DND-41 (cell line): Measurements from ENCODE around the gene LGALS3BP.

Experiments
- ATAC-seq: fragments of 200-7000 bp; cut with Tn5 transposase; 3 replicates; pipeline ENCODE4 v1.9.1; 2021; ENCODE audit warnings: low read depth; ENCODE audit not compliant: insufficient read depth
- DNase-seq: peaks from one replicate; pipeline ENCODE4 v3.0.0-alpha.2; 2020
- H2AFZ ChIP-seq: 2 replicates; pipeline ENCODE4 v1.6.0; 2012; ENCODE audit warnings: low read depth, low read length
- H3K27ac ChIP-seq: 2 replicates; pipeline ENCODE4 v1.5.1; 2012; ENCODE audit warnings: low read length, inconsistent platforms
- H3K27me3 ChIP-seq: fragments of 200-600 bp; sonication (generic); 2 replicates; pipeline ENCODE4 v1.6.0; 2012; ENCODE audit warnings: low read length, mild to moderate bottlenecking, inconsistent platforms; ENCODE audit not compliant: insufficient read depth, poor library complexity
- H3K36me3 ChIP-seq: 2 replicates; pipeline ENCODE4 v1.5.1; 2012; ENCODE audit warnings: low read length, inconsistent platforms; ENCODE audit not compliant: insufficient read depth
- H3K4me1 ChIP-seq: 2 replicates; pipeline ENCODE4 v1.5.1; 2012; ENCODE audit warnings: mild to moderate bottlenecking, low read length; ENCODE audit not compliant: insufficient read depth
- H3K4me2 ChIP-seq: 2 replicates; pipeline ENCODE4 v1.6.0; 2012; ENCODE audit warnings: mild to moderate bottlenecking, moderate library complexity, low read length, inconsistent platforms; ENCODE audit not compliant: insufficient read depth
- H3K4me3 ChIP-seq, 2 experiments: fragments of 200-600 bp in 1 of 2; shearing (Covaris generic) in 1 of 2; 2 replicates each; pipeline ENCODE4 v1.5.1; 2012 to 2016; ENCODE audit warnings: inconsistent platforms in 2 of 2, low read length in 2 of 2, mild to moderate bottlenecking in 2 of 2, low read depth in 1 of 2, moderate library complexity in 1 of 2
- H3K79me2 ChIP-seq: 2 replicates; pipeline ENCODE4 v1.6.0; 2012; ENCODE audit warnings: low read length, inconsistent platforms; ENCODE audit not compliant: insufficient read depth
- H3K9ac ChIP-seq: 2 replicates; pipeline ENCODE4 v1.6.0; 2012; ENCODE audit warnings: low read depth, mild to moderate bottlenecking, inconsistent platforms, low read length, moderate library complexity
- H3K9me3 ChIP-seq: 2 replicates; pipeline ENCODE4 v1.5.1; 2012; ENCODE audit warnings: low read length, moderate library complexity, mild to moderate bottlenecking, inconsistent platforms; ENCODE audit not compliant: insufficient read depth, severe bottlenecking
- H4K20me1 ChIP-seq: 2 replicates; pipeline ENCODE4 v1.6.0; 2012; ENCODE audit warnings: low read length; ENCODE audit not compliant: insufficient read depth
- CTCF ChIP-seq: IDR thresholded peaks from 2 replicates; pipeline ENCODE4 v1.5.1; 2012; ENCODE audit warnings: borderline replicate concordance, low read length, moderate library complexity, mild to moderate bottlenecking; ENCODE audit not compliant: poor library complexity, severe bottlenecking; ENCODE audit errors: extremely low read depth
- EZH2 ChIP-seq: IDR thresholded peaks from 3 replicates; pipeline ENCODE4 v1.6.1; 2012; ENCODE audit warnings: borderline replicate concordance, low read depth, mild to moderate bottlenecking, moderate library complexity, low read length, inconsistent platforms; ENCODE audit not compliant: severe bottlenecking

Gene LGALS3BP

GRCh38 chr17:79001190-79002020 is 21.7 kb upstream of the LGALS3BP start:
- H4K20me1 ChIP-seq: peaks cover 81% of the 10 kb centered on the region

GRCh38 chr17:79000396-79001189 is 20.9 kb upstream of the LGALS3BP start:
- no peak for TF ChIP-seq CTCF
- TF ChIP-seq EZH2: no peak
- Histone ChIP-seq H3K9ac (no peak overlapping the region), H3K36me3 (peaks cover 76% of the 10 kb centered on the region), H3K27me3 (no peaks in the 10 kb centered on the region), H3K4me2 (no peak overlapping the region), H3K4me3 (no peak overlapping the region), H4K20me1 (peaks cover 80% of the 10 kb centered on the region), H3K4me1 (peaks cover 5% of the 10 kb centered on the region), H2AFZ (no peak overlapping the region), H3K79me2 (peaks cover 73% of the 10 kb centered on the region), H3K27ac (no peak overlapping the region), H3K9me3 (no peaks in the 10 kb centered on the region)
- ATAC-seq: no peak
- no peak for DNase-seq

More at GRCh38 chr17:79001190-79002020, 21.7 kb upstream of the LGALS3BP start:
- DNase-seq (no peak), ATAC-seq (no peak)
- Histone ChIP-seq H3K79me2 (peaks cover 81% of the 10 kb centered on the region), H3K4me2 (no peak overlapping the region), H2AFZ (no peak overlapping the region), H3K27me3 (no peaks in the 10 kb centered on the region), H3K27ac (no peak overlapping the region), H3K9me3 (no peaks in the 10 kb centered on the region), H3K4me3 (no peak overlapping the region), H3K36me3 (peaks cover 68% of the 10 kb centered on the region), H3K4me1 (peaks cover 12% of the 10 kb centered on the region), H3K9ac (no peak overlapping the region)
- TF ChIP-seq CTCF (no peak), EZH2 (no peak)

GRCh38 chr17:78999947-79000395 is 20.2 kb upstream of the LGALS3BP start:
- no peak overlapping the region for H3K4me2 ChIP-seq
- H3K9ac ChIP-seq: no peak overlapping the region
- no peak for TF ChIP-seq EZH2
- TF ChIP-seq CTCF: no peak
- H4K20me1 ChIP-seq: peaks cover 75% of the 10 kb centered on the region
- H3K4me3 ChIP-seq: no peak overlapping the region
- ATAC-seq (no peak), DNase-seq (no peak)
- no peak overlapping the region for H3K27ac ChIP-seq
- no peaks in the 10 kb centered on the region for H3K9me3 ChIP-seq
- no peaks in the 10 kb centered on the region for H3K4me1 ChIP-seq
- H3K27me3 ChIP-seq: no peaks in the 10 kb centered on the region
- peaks cover 82% of the 10 kb centered on the region for H3K36me3 ChIP-seq
- peaks cover 67% of the 10 kb centered on the region for H3K79me2 ChIP-seq
- no peak overlapping the region for H2AFZ ChIP-seq
